HG03342 (cell line): ENCODE measurements around the gene NIP7.

Source experiments
- ATAC-seq: cut with Tn5 transposase; IDR thresholded peaks from one replicate; pipeline ENCODE4 v1.9.1; 2021; ENCODE audit warnings: mild to moderate bottlenecking, moderate library complexity; ENCODE audit not compliant: unreplicated experiment

NIP7 gene

DNA sequence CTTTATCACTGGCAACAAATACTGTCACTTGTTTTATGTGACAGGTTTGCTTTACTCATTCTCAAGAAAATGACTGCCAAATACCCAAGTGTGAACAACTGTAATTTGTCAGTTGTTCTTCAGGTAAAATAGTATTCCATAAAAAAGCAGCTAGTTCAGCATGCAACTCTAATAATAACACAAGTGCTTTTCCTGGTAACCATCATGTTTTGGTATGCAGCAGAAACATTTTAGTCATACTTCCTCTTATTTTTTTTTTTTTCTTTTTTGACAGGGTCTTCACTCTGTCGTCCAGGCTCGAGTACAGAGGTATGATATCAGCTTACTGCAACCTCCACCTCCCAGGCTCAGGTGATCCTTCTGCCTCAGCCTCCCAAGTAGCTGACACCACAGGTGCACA, 41.7 kb downstream of the NIP7 start:
- no peak for ATAC-seq

DNA sequence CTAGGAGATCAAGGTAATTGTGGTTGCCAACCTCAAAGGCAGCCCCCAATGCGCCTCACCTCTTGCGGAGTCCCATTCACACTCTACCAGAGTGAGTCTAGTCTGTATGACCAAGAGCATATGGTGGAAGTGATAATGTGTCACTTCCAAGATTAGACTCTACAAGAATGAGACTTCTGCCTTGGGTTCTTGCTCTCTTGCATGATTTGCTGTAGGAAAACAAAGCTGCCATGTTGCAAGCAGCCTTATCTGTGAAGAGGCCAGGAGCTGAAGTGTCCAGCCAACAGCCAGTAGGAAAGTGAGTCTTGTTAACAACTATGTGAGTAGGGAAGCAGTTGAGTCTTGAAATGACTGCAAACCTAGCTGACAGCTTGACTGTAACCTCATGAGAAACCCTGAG, 42.8 kb downstream of the NIP7 start:
- ATAC-seq = no peak

DNA sequence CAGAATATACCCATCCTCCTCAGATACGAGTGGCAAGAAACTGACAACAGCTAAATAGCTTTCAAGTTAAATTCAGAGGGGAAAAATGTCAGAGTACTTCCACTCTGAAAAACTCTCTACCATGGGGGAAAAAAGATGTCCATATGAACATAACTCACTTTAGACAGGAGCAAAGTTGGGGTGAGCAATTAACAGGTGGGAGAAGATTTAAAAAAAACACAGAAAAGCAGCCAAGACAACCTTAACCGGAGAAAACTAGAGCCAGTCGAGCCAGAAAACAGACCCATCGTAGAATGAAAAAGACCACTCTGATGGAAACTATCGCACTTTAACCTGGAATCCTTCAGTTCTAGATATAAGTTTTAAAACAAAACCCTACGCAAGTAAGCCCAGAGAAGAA, 45.4 kb downstream of the NIP7 start:
- no peak for ATAC-seq

DNA sequence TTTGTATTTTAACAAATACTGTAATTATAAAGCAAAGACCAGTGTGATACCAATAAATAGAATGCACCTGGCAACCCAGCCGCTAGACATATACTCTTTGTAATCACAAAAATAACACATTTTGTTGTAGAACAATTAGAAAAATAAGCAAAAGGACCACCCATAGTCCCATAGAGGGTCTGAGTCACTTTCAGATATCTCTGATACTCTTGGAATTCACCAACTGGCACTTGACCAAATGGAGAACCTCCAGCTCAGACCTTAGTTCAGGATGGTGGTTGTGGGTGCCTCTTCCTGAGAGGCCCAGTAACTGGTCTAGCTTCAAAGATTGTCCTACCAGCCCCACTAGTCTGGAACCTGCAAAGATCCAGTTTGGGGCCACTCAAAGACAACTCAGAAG, 47.0 kb downstream of the NIP7 start:
- ATAC-seq = no peak
